ENCODE results near the gene C10orf90. TPM values are rescaled to one million over a fixed set of nuclear protein-coding genes. Genes with fewer than 3 reads are reported as not detected.

Gene C10orf90, protein sequence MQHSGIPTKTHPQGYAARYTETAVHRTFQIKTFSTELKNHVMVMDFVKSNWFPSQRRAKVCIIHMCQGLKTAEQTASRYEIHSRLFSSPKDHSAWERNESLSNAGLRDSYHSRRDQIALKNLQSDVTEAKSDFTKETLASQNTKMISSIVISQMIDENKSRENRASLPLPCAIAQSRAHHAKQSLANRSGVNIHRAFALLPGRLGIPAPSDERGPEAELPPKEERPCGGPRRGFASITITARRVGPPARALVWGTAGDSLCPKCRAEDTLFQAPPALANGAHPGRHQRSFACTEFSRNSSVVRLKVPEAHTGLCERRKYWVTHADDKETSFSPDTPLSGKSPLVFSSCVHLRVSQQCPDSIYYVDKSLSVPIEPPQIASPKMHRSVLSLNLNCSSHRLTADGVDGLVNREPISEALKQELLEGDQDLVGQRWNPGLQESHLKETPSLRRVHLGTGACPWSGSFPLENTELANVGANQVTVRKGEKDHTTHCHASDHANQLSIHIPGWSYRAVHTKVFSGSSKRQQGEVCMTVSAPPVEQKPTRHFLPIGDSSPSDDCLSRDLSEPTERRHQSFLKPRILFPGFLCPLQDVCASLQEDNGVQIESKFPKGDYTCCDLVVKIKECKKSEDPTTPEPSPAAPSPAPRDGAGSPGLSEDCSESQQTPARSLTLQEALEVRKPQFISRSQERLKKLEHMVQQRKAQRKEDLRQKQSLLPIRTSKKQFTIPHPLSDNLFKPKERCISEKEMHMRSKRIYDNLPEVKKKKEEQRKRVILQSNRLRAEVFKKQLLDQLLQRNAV
- not detected in 2 replicates for total RNA-seq

DNA sequence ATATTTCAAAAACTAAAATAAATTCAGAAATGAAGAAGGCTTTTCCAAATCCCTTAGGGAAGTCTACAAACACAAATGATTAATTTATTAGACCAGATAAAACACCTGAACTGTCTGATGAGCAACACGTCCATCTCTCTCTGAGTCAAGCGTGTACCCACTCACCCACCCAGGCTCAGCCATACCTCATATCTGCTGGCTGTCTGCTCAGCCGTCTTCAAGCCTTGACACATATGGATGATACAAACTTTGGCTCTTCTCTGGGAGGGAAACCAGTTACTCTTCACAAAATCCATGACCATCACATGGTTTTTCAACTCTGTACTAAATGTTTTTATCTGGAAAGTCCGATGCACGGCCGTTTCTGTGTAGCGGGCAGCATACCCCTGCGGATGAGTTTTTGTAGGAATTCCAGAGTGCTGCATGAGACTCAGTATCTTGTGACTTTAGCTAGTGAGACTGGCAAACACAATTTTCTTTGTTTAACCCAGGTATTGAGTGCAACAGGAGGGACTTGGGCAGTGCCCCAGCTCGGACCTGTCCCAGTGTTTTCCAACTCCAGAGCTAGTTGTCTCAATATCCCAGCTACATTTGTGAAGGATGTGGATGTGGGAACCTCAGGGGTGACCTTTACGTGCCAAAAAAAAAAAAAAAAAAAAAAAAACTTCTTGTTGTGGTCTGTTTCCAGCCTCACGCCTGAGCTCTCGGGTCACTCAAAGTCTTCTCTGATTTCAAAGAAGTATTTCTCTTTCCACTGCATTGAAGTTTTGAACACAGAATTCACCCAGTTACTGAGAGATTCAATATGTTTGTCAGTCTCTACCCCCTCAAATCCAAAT is at the start of gene C10orf90:
Gene C10orf90, minus strand, starts transcription at position 638 of the 839 bp plus-strand sequence. Its CDS starts 213 bp downstream, at position 425.
- no peak for DNase-seq

DNA sequence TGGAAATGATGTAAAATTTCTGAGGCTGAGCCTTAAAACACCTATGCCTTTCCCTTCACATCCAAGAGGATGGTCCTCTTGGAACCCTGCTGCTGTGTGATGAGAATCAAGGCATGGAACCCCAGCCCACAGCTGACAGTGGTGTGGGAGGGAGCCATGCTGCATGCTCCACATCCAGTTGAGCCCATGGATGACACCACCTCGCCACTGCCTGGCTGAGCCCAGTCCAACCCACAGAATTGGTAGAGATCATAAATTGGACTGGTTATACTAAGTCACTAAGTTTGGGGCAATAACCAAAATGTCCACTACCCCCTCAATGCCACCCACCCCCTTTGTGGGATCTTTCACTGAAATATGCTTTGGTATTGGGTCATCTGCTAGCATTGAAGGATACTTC is 45.9 kb upstream of the C10orf90 start:
- no peak for DNase-seq

DNA sequence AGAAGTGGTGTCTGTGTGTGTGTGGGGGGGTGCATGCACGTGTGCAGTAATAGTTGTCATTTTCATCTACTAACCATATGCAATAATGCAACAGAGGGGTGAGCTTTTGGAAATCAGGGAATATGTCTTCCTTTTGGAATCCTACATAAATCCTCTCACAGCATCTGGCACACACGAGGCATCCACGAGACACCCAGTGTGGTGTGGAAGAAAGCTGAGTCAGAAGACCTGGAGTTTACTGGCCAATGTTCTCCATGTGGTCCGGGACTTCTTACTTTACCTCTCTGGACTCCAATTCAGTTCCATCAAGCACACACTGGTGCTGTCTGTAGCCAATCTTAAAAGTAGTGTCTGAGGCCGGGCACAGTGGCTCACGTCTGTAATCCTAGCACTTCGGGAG is 43.1 kb upstream of the C10orf90 start:
- no peak for DNase-seq

DNA sequence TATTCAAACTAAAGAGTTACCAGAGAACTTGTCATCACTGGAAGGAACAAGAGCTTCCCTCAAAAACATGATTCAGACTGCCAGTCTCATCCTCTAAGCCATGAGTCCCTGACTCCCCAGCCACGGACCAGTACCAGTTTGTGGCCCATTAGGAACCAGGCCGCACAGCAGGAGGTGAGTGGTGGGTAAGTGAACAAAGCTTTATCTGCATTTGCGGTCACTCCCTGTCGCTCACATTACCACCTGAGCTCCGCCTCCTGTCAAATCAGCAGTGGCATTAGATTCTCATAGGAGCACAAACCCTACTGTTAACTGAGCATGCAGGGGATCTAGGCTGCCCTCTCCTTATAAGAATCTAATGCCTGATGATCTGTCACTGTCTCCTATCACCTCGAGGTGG is 42.2 kb upstream of the C10orf90 start:
- no peak for DNase-seq

DNA sequence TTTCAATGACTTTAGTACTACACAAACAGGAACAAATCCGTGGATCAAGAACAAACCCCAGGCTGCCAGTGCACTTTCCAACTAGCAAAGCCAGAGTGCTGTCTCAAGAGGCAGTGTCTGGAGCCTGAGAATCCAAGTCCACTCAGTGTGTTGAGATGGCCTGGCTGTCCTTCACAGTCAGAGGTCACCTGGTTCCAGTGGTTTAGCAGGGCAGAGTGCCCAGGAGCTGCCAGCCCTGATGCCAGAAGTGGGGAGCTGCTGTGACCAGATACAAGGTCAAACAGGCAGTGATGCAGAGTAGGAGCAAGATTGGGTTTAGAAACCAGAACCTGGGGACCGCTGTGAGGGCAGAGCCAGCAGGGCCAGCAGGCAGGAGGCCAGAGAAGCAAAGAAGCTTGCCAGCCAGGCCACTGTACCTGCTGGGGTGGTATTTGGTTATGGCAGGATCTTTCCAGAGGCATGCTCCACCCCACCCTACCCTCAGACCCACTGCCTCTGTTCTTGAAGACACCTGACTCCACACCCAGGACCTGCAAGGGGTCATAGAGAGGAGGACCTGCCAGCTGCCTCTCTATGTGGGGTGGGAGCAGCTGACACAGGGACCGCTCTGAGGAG is 35.6 kb upstream of the C10orf90 start:
- DNase-seq, result no peak

DNA sequence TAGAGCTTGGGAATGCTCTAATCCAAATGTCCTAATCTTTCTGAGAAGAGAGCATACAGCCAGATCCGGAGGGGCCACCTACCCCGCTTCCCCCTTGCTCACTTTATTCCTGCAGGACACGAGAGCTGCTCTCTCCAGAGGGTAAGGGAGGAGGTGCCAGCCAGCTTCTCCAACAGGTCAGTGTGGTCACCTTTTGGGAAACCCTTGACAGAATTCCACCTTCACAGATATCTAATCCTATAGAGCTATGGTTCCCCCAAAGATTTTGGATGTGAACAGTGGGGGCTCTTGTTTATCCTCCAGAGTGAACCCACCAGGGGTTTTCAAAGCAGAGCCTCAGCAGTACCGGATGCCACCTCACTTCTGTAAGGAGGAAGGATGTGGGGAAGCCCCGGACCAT is 34.6 kb upstream of the C10orf90 start:
- no peak for DNase-seq

DNA sequence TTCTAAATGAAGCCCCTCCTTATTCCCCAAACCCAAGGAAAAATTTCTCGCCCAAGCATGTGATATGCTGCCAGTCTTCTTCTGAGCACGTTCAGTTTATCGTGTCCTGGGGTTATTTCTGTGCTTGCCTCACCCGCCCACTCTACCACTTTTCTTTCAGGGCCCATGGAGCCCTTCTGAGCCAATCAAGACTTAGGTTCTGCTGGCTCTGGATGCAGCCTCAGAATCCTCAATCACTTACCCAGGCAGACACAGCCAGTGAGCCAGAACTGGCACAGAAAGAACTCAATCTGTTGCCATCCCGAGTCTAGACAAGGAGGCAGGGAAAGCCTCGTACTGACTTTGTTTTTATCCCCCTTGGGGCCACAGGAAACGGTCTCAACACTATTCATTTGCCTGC is 34.2 kb upstream of the C10orf90 start:
- DNase-seq, result no peak

DNA sequence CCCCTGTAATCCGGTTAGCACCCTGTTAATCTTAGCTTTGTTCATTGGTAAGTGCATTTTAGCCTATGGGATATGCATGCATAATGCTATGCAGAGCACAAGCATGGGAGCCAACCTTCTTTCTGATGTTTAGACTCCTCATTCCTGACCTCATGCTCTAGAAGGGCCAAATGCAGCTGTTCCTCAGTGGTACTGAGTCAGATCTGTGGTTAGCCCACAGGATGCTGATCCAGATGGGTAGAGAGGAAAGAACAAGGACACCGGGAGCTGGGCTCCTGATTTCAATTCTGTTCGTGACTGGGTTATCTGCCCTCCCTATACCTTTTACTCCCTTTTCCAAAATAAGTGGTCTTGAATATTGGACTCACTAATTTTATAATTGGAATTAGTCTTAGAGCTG is 31.7 kb upstream of the C10orf90 start:
- no peak for DNase-seq

DNA sequence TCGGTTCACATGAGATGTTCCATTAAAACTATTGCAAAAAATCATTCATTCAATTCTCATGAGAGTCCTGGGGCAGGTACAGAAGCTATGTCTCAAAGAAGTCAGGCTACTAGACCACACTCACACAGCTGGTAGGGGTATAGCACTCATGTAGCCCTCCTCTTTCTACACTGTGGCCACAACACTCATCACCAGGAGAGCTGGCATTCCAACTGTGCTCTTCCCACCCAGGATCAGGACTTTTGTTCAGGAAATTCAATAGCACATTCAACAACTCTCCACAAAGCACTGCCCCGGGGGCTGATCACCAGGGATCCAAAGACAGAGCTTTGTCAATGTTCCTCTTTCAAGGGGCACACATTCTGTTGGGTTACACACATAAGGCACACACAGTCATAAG is 31.0 kb upstream of the C10orf90 start:
- no peak for DNase-seq

DNA sequence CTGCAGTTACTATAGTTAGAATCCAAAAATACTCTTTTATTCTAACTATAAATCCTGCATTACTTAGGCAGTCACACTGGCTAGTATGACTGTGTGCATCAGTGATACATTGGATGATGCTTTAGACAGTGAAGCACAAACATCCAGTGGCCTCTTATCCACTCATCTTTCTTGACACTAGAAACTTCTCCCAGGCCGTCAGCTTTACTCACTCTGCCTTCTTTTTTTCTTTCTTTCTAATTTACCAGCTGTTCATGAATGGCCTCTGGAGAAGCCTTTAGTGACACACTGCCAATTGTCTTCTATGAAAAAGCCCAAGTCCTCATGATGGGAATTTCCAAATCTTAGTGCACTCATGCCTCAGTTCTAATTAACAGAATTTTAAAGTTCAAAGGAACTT is 26.2 kb upstream of the C10orf90 start:
- no peak for DNase-seq

DNA sequence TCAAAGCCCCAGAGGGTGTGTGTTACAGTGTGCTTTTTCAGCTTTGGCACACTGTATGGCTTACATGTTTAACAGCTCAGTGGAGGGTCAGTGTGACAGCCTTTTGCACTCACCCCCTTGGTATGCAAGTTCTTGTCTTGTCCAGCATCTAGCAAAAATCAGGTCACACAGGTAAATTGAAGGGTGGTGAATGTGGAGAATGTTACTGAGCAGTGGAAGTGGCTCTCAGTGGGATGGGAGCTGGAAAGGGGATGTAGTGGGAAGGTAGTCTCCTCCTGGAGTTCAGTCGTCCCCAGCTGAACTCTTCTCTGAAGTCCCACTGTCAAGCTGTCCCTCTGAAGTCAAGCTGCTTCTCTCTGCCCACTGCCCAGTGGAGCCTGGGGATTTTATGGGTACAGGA is 21.0 kb upstream of the C10orf90 start:
- DNase-seq, result no peak

DNA sequence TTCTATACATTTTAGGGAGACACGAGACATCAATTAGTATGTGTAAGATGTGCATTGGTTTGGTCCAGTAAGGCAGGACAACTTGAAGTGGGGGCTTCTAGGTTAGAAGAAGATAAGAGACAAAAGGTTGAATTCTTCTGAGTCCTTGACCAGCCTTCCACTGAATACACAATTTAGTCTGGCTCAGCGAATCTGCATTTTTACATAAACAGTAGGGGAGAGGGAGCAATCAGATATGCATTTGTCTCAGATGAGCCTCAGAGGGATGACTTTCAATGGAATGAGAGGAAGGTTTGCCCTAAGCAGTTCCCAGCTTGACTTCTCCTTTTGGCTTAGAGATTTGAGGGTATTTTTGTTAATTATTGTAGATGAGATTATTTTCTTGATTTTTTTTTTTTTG is 20.0 kb upstream of the C10orf90 start:
- DNase-seq, result no peak

DNA sequence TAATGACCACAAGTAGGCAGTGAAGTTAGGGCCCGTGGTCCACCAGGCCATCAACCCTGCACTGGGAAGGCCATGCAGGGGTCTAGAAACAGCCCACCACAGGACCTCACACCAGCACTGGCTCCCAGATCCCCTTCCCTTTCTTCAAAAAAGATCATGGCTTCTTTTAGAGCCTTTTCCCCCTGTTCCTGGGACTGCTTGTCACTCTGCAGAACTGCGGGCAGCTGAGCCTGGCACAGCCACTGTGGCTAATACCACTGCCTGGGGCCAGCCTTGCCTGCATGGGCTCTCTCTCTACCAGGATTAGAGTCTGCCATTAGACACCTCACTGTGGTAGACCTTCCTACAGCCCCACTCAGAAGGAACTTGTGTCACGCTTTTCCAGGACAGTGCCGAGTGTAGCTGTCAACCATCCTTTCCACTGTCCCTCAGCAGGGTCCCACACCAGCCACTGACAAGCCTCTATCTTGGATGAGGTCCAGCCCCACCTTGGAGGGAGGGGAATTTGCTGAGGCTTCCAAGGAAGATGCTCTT is 19.0 kb upstream of the C10orf90 start:
- DNase-seq, result no peak

DNA sequence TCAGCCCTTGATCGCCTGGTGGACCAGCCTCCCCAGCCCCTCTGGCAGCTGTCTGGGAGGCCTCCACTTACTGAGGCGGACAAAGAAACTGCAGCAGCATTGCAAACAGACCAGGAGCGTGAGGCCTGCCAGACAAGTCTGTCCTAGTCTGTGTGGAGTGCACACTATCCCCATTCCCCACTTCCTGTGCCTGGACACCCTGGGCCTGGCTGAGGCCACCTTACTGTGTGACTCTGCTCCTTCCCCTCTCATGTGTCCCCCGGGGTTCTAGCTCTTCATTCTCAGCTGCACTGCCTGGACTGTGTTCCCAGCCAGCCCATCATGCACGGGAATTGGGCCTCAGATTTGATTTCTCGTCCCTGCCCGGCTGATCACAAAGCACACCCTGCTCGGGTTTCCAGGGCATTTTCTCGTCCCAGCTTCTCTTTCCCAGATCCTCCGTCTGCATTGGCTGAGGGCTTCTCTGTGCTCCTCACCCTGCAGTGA is 16.7 kb upstream of the C10orf90 start:
- no peak for DNase-seq

DNA sequence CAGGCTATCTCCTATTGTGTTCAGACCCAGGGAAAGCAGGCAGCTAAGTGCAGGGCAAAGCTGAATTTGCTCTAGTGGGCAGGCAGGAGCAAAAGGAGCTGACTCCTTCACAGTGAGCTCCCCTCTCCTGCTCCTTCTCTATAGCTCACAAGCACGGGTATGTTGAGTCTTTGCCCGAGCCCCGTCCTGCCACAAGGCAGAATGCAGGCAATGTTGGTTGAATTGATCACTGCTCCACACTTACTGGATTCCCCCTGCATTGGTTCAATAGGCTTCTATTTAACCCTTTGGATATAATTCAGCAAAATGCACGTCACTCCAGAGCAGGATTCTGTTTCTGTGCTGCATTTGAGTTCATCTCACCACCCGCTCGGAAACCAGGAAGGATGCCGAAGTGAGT is 16.2 kb upstream of the C10orf90 start:
- DNase-seq, result no peak

DNA sequence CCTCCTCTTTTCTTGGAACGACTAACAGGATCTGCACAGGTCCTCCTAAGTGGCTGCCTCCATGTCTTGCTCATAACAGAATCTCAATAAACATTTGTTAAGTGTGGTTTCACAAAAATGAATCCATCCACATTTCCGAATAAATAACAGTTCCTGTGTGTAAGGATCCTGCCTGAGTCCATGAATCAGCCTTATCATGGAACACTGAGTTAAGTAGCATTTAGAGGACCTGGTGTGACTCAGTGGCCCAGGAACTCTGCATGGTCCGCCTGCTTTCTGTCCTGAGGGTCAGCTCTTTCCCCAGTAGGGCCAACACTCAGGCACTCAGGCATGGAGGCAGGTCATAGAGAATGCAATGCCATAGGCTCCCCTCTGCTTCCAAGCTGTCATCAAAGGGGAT is 15.8 kb upstream of the C10orf90 start:
- no peak for DNase-seq

DNA sequence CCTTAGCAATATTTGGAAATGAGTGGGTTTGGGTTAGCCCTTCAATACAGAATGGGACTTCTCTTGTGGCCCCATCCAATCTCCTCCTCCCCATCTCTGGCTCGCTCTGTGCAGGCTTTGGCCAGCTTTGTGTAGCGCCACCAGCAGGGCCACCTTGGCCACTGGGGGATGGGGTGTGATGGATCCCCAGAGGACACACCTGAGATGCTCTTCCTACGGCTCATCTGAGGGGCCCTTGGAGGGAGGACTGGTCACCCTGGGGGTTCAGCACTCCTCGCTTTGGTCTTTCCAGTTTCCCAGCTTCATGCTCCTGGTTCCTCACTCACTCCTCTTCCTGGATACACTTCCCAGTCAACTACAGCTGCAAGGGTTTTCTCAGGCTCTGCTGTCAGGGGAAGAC is 15.3 kb upstream of the C10orf90 start:
- no peak for DNase-seq

DNA sequence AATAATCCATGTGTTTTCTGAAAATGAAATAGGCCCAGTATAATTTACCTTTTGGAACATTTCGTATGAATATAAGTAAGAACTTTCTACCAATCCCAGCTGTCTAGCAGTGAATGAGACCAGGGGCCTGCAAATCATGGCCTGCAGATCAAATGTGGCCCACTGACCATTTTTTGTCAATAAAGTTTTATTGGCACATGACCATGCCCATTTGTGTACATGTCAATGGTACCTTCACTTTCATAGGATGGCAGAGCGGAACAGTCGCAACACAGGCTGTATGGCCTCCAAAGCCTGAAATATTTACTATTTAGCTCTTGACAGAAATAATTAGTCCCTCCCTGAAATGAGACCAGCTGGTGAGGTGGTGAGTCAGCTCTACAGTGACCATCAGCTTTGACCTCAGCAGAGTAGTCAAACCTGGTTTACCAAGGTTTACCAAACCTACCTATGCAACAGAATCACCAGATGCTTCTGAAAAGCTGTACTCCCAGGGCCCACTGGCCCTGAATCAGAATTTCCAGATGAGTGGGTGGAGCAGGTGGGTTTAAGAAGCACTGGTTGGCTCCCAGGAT is 13.8 kb upstream of the C10orf90 start:
- DNase-seq, result no peak

DNA sequence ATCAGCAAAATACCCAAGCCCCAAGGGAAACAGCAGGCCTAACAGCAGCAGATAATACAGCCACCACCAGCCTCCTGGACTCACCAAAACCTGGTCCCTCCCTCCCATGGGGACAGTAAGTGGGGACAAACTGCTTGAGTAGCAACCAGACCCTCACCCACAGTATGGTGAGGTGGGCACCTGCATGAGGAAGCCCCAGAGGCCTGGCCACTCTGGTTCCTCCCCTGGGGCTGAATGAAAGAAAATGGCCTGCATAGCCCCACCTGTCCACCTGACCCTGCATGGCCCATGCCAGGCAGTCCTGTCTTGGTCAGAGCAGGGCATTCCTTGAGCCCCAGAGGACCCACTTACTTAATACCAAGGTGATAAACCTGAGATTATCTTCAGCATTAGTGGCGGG is 13.0 kb upstream of the C10orf90 start:
- no peak for DNase-seq

DNA sequence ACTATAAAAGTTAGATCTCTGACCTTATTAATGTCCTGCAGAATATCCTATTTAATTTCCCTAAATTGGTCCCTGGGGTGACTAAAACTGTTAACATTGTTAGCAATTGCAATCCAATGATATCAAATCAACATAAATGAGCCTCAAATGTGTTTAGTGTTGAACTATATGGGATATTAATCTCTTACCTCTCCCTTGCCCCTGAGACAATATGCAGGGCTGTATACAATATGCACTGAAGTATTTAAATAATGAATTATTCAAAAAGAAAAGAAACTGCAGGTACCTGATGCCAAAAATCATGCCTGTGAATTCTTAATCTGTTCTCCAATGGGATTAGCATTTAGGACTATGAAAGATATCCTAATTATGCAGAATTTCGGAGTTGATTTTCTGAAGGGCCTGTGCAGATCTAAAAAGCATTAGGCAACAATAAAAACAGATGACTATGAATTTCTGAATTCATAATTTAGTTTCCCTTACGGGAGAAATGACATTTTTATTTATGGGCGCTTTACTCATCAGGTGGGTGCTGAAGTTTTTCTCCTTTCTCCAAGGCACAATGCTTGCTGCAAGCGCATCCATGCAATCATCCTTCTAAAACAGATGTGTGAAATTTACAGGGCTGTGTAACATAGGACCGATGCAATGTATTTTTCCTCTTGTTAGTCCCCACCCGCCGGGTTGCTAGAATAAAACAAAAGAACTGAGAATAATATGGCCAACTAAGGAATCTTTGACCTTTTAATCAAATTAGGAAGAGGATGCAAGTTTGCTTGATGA is 5.4 kb upstream of the C10orf90 start:
- DNase-seq, result no peak
